T-helper 1 cell treated with Interleukin-12 subunit alpha and Interleukin-12 subunit beta and Interleukin-4 antibody, amounts not matched to agents 30 ng/mL and 1 ng/mL, for 36 hours (primary cell): ENCODE results near the gene PCP2. TPM values are rescaled to one million over a fixed set of nuclear protein-coding genes. Genes with fewer than 3 reads are reported as not detected.
"Not testable (repeated sequence)": the region's sequence is repeated elsewhere in the genome, so short reads cannot be mapped to it uniquely, and the experiment has no call there.

Experiments
- intact Hi-C: fragments of 100-400 bp; cut with micrococcal nuclease; formaldehyde crosslinking; loops from one replicate; pipeline ENCODE4 v1.15.1; 2024
- total RNA-seq: library from RNA; stranded (reverse); gene quantifications from 2 replicates; pipeline ENCODE4 v1.2.3, GENCODE V29; 2022

Gene PCP2
- total RNA-seq, 1 donor from 2014 or later, result 1.7 TPM

- intact Hi-C loops, result no loop called here
These were observed 29.1 kb upstream of the PCP2 start for GRCh38 chr19:7662657-7663056.

DNA sequence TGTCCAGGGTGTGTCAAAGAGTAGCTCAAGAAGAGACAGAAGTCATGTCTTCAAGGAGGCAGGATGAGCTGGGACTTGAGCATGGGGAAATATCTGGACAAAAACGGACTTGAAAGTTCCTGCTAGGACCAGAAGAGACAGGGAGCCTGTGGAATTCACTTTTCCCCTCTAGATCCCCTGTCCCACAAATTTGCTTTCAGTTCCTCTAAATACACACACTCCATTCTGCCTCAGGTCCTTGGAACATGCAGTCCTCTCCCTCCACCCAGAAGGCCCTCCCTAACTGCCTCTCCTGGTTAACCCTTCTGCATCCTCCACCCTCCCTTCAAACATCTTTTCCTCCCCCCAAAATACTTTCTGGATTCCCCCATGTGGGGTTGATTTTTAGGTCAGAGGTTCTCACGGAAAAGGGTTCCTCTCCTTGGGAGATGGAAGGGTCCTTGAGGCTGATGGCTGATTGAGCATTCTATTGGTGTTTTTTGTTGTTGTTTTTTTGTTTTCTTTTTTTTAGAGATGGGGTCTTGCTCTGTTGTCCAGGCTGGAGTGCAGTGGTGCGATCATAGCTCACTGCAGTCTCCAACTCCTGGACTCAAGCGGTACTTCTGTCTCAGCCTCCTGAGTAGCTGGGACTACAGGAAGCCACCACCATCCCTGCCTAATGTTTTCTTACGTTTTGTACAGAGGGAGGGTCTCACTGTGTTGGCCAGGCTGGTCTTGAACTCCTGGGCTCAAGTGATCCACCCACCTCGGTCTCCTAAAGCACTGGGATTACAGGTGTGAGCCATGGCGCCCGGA is 28.4 kb upstream of the PCP2 start:
- intact Hi-C loops, result no loop called here

GRCh38 chr19:7658219-7658686 is 24.7 kb upstream of the PCP2 start:
- intact Hi-C loops, result loop anchor here (1.0 kb wide), 2 partner anchors 21 to 171 kb away; no protein-coding TSS in a partner anchor

GRCh38 chr19:7657131-7657751 is 23.7 kb upstream of the PCP2 start:
- intact Hi-C loops, result no loop called here

DNA sequence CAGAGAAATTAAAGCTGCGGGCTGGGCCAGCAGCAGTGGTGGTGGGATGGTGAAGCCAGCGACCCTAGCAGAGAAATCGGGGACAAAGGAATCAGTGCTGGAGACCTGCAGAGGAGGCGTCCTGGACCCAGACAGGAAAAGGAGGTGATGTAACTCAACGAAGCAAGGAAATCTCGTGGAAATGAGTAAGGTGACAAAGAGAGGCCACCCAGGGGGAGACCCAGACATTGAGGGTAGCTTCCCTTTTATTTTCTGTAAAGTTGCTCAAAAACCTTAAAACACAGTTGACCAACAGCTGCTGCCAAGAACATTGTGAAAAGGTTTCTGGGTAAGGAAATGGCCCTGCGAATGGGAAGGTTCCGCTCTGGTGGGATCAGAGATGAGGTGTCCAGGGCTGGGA is 22.1 kb upstream of the PCP2 start:
- intact Hi-C loops, result no loop called here

GRCh38 chr19:7654401-7654800 is 20.9 kb upstream of the PCP2 start:
- intact Hi-C loops, result no loop called here

- intact Hi-C loops, result loop anchor here (1.0 kb wide), 5 partner anchors 15 to 147 kb away; partner anchors contain the start of genes PET100, STXBP2, TRAPPC5 and XAB2
These were observed 18.6 kb upstream of the PCP2 start for GRCh38 chr19:7652061-7652641.

DNA sequence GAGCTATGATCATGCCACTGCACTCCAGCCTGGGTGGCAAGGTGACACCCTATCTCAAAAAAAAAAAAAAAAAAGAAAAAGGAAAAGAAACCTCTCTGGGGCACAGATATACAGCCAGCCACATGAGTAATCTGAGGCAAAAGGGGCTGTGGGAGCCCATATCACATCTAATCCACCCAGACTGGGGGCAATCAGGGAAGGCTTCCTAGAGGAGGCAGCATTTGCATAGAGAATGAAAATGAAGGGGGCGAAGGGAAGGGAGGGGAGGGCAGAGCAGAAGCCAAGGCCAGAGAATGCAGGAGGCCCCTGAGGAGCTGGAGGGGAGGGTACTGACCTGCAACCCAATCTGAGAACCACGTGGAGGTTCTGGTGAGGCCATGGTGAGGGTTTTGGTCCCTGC is 16.6 kb upstream of the PCP2 start:
- intact Hi-C loops, result no loop called here

GRCh38 chr19:7648265-7649014 is 14.9 kb upstream of the PCP2 start:
- intact Hi-C loops, result no loop called here

DNA sequence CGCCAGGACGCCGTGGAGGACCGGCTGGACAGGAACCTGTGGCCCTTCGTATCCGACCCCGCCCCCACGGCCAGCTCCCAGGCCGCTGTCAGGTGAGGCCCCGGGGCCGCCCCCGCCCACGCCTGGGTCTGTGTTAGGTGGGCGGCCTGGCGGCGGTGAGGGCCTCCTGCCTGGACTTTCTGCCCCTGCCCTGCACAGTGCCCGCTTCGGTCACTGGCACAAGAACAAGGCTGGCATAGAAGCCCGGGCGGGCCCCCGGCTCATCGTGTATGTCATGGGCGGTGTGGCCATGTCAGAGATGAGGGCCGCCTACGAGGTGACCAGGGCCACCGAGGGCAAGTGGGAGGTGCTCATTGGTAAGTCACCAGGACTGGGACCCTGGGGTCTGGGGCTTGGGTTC is 13.6 kb upstream of the PCP2 start:
- intact Hi-C loops, result no loop called here

- intact Hi-C loops, result no loop called here
These were observed 12.8 kb upstream of the PCP2 start for GRCh38 chr19:7646426-7646700.

GRCh38 chr19:7645656-7646425 is 12.3 kb upstream of the PCP2 start:
- intact Hi-C loops, result no loop called here

DNA sequence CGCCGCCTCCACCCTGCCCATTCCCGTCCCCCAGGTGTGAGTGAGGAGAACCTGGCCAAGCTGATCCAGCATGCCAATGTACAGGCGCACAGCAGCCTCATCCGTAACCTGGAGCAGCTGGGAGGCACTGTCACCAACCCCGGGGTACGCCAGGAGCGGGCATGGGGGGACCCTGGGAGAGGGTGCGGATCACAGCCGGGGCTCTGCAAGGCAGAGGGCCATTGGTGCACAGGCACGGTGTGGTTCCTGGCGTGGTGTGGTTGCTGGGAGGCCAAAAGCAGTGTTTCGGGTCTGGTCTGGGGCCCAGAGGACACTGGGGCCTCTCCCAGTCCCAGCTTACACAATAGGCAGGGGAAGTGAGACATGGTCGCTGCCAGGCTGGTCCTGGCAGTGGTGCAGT is 11.6 kb upstream of the PCP2 start:
- intact Hi-C loops, result no loop called here

- intact Hi-C loops, result no loop called here
These were observed 11.0 kb upstream of the PCP2 start for GRCh38 chr19:7644550-7644877.

DNA sequence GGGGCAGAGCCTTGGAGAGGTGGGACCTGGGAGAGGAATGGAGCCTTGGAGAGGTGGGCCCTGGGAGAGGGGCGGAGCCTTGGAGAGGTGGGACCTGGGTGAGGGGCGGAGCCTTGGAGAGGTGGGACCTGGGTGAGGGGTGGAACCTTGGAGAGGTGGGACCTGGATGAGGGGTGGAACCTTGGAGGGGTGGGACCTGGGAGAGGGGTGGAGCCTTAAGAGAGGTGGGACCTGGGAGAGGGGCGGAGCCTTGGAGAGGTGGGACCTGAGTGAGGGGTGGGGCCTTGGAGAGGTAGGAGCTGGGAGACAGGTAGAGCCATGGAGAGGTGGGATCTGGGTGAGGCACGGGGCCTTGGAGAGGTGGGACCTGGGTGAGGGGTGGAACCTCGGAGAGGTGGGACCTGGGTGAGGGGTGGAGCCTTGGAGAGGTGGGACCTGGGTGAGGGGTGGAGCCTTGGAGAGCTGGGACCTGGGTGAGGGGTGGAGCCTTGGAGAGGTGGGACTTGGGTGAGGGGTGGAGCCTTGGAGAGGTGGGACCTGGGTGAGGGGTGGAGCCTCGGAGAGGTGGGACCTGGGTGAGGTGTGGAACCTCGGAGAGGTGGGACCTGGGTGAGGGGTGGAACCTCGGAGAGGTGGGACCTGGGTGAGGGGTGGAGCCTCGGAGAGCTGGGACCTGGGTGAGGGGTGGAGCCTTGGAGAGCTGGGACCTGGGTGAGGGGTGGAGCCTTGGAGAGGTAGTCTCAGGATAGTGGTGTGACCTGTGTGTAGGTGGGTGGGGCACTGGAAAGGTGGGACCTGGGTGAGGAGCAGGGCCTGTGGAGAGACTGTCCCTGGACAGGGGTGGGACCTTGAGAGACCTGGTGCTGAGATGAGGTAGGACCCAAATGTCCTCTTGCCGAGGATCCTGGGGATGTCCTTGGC is 10.4 kb upstream of the PCP2 start:
- intact Hi-C loops, result not testable (repeated sequence)

DNA sequence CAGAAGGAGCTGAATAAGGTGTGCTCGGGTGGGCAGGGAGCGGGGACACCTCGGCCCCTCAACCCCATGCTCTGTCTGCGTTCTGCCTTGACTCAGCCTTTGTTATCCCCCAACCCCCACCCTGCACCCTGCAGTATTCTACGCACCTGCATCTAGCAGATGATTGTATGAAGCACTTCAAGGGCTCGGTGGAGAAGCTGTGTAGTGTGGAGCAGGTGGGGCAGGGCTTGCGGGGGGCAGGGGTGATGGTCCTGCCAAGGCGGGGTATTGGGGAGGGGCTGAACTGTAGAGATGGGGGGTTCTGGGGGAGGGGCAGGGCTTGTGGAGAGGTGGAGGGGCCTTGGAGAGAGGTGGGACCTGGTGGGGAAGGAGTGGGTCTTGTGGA is 9.5 kb upstream of the PCP2 start:
- intact Hi-C loops, result no loop called here

DNA sequence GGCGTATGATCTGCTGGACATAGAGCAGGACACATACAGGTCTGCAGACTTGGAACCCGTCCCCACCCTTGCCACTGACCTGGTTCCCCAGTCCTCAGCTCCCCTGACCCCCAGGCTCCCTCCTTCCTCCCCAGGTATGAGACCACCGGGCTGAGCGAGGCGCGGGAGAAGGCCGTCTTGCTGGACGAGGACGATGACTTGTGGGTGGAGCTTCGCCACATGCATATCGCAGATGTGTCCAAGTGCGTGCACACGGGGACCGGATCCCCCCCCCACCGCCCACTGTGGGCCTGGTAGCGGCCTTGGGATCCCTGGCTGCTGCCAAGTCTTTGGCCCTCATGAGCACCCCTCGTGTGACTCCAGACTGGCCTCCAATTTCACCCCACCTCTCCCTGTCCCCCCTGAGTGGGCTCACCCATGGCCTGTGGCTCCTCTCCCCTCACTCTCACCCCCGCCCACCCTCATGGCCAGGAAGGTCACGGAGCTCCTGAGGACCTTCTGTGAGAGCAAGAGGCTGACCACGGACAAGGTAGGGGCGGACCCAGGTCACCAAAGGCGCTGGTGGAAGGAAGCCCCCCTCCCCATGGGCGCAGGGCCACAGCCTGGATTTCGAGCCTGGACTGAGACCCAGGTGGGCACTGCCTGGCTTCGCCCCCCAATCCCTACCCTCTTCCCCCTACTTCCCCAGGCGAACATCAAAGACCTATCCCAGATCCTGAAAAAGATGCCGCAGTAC is 8.9 kb upstream of the PCP2 start:
- intact Hi-C loops, result no loop called here

GRCh38 chr19:7641290-7642276 is 8.1 kb upstream of the PCP2 start:
- intact Hi-C loops, result no loop called here
